Heart left ventricle (tissue), 16 donors: ENCODE data around the gene GATC. TPM values are rescaled to one million over a fixed set of nuclear protein-coding genes. Genes with fewer than 3 reads are reported as not detected.

Experiments used
- ATAC-seq, 4 donors: fragments of 200-7000 bp; cut with Tn5 transposase; one replicate each; pipeline ENCODE4 v1.9.1; 2020 to 2022; ENCODE audit warnings: moderate library complexity in 4 of 4, mild to moderate bottlenecking in 3 of 4, moderate number of reproducible peaks in 1 of 4
- DNase-seq, 5 donors: peaks; one replicate each; pipeline ENCODE4 v3.0.0-alpha.2; 2020
- H3K27ac ChIP-seq, 12 donors: fragments of 200-600 bp; sonication (generic) in 4 of 12; one replicate each; pipeline versions ENCODE4 v1.5.0 to v1.8.0; 2016 to 2022; ENCODE audit warnings: mild to moderate bottlenecking in 2 of 12
- H3K27me3 ChIP-seq, 9 donors: fragments of 200-600 bp; sonication (generic) in 2 of 9; one replicate each; pipeline versions ENCODE4 v1.5.1 to v1.8.0; 2016 to 2022; ENCODE audit warnings: mild to moderate bottlenecking in 3 of 9
- H3K36me3 ChIP-seq, 9 donors: fragments of 200-600 bp; sonication (generic) in 2 of 9; one replicate each; pipeline versions ENCODE4 v1.5.0 to v1.8.0; 2018 to 2022; ENCODE audit warnings: mild to moderate bottlenecking in 2 of 9
- H3K4me1 ChIP-seq, 12 donors: fragments of 200-600 bp; sonication (generic) in 4 of 12; one replicate each; pipeline versions ENCODE4 v1.5.0 to v1.8.0; 2016 to 2022; ENCODE audit warnings: mild to moderate bottlenecking in 3 of 12
- H3K4me3 ChIP-seq, 12 donors: fragments of 200-600 bp; sonication (generic) in 4 of 12; one replicate each; pipeline versions ENCODE4 v1.5.0 to v1.8.0; 2017 to 2022; ENCODE audit warnings: mild to moderate bottlenecking in 9 of 12, moderate library complexity in 4 of 12
- H3K9me3 ChIP-seq, 12 donors: fragments of 200-600 bp; sonication (generic) in 4 of 12; one replicate each; pipeline versions ENCODE4 v1.5.0 to v1.8.0; 2016 to 2022; ENCODE audit warnings: mild to moderate bottlenecking in 1 of 12
- POLR2A ChIP-seq, 2 donors: fragments of 450-650 bp; IDR thresholded peaks; one replicate each; pipeline ENCODE4 v1.6.1; 2017; ENCODE audit warnings: antibody characterized with exemption in 2 of 2, mild to moderate bottlenecking in 2 of 2, moderate library complexity in 2 of 2
- WGBS, 4 donors: extraction: QIAGEN DNeasy Blood & Tissue Kit in 2 of 4; methylation state at CpG; one replicate each; pipeline versions ENCODE4 v1.1.5 to v1.1.7; 2013 to 2018; 5-methylcytosine and 5-hydroxymethylcytosine counted together
- intact Hi-C, 10 donors: fragments of 100-400 bp; cut with DNase I; formaldehyde crosslinking; loops; one replicate each; pipeline versions ENCODE4 v1.11.1 to v1.14.2; 2022
- polyA plus RNA-seq, 2 donors: library from polyadenylated mRNA; stranded (reverse); fragments of 200-250 nt; gene quantifications; one replicate each; pipeline ENCODE4 v1.2.3, GENCODE V29; 2013
- total RNA-seq, 9 donors: library from RNA; depleted of rRNA in 2 of 9; stranded (reverse); fragments of >200 nt in 2 of 9; fragmentation: NEBNext Ultra II Directional in 3 of 9; extraction: Animal tissue kit (Norgen Biotek cat#: 25700) in 3 of 9; gene quantifications; one replicate each; pipeline versions ENCODE4 v1.1.0 to v1.2.4, GENCODE V29; 2016 to 2023
- TF ChIP-seq, protein P1 (sequence below), 12 donors: fragments of 200-600 bp; sonication (generic) in 4 of 12; IDR thresholded peaks; one replicate each; pipeline versions ENCODE4 v1.5.0 to v1.8.0; 2018 to 2022; ENCODE audit warnings: antibody characterized with exemption in 12 of 12, mild to moderate bottlenecking in 5 of 12
- donor health status: ischemic (EF 13 %, LVEDD 7.1; RV severe dilation, severe dysfunction).
- donor health status: healthy with polysubstance abuse.
- donor health status: DM: no; HTN: yes; CAD: no.
- donor health status: DM: no; HTN: no; CAD: no.
- donor health status: ischemic (EF 25% LVEDD 6.9; RV normal size, moderate dysfunction).
- donor health status: ischemic (EF 25% LVEDD 5.7; RV mildly dilated, moderate dysfunction).
- donor health status: healthy.
- donor health status: DM: yes; HTN: yes; CAD: no.
- donor health status: ischemic (EF 35%, LVEDD 5.7; RV mildly dilated, moderate dysfunction).
- donor health status: nonischemic (EF 11% LVEDD 7.7; RV severe dilation, severe dysfunction).
- donor health status: DM: yes; HTN: yes; CAD: no.
- donor health status: PGD.
- donor health status: ischemic (EF 29% LVEDD 5.4; RV normal size, mild dysfunction).
- donor health status: nonischemic (EF 23%, LVEDD 6.1; RV moderate dilation, normal function).

GATC gene
- total and polyA plus RNA-seq, 11 donors: 5.4 to 18.0 (median 11.6) TPM

DNA sequence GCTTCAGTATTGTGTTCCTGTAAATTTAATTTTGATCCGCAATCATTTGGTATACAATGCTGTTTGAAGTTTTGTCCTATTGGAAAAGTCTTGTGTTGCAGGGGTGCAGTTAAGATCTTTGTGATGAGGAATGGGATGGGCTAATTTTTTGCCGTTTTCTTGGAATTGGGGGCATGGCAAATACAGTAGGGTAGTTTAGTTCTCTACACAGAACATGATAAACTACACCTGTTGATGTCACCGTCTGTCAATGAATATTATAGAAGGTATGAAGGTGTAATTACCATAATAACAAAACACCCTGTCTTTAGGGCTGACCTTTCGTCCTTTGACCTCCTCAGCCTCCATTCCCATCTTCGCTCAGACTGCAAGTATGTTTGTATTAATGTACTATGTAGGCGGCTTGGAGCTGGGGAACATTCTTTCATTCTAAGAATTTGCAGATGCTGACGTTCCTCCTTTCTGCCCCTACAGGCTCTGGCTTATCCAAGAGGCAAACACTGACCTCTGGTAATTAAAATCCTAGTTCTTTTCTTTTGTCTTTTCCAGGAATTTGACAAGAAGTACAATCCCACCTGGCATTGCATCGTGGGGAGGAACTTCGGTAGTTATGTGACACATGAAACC is 51.4 kb downstream of the GATC start:
- no peaks in the 10 kb centered on the region for H3K27me3 ChIP-seq
- peak overlapping the region in 7 of 12 donors; percentile 63 to 97 (median 92) for H3K27ac ChIP-seq
- H3K9me3 ChIP-seq: no peaks in the 10 kb centered on the region
- peak overlapping the region in 11 of 12 donors; percentile 74 to 100 (median 93) for H3K4me3 ChIP-seq
- TF ChIP-seq POLR2A (IDR thresholded peaks at IDR 0.05): no peak
- TF ChIP-seq, protein P1, sequence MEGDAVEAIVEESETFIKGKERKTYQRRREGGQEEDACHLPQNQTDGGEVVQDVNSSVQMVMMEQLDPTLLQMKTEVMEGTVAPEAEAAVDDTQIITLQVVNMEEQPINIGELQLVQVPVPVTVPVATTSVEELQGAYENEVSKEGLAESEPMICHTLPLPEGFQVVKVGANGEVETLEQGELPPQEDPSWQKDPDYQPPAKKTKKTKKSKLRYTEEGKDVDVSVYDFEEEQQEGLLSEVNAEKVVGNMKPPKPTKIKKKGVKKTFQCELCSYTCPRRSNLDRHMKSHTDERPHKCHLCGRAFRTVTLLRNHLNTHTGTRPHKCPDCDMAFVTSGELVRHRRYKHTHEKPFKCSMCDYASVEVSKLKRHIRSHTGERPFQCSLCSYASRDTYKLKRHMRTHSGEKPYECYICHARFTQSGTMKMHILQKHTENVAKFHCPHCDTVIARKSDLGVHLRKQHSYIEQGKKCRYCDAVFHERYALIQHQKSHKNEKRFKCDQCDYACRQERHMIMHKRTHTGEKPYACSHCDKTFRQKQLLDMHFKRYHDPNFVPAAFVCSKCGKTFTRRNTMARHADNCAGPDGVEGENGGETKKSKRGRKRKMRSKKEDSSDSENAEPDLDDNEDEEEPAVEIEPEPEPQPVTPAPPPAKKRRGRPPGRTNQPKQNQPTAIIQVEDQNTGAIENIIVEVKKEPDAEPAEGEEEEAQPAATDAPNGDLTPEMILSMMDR (IDR thresholded peaks at IDR 0.05): no peak
- intact Hi-C loops: loop anchor here in 3 of 10 donors (2.0 to 5.0 kb wide), 5 partner anchors 29 to 59 kb away; partner anchors contain the start of genes COX6A1 (in 1 of the 3), GATC (in 1 of the 3), RNF10 (in 1 of the 3) and SRSF9 (in 1 of the 3)
- ATAC-seq (no peak), DNase-seq (no peak)
- H3K36me3 ChIP-seq: peaks cover 0 to 50% (median 41%) of the 10 kb centered on the region in 9 donors
- peaks cover 0 to 27% (median 17%) of the 10 kb centered on the region in 12 donors for H3K4me1 ChIP-seq
- whole genome bisulfite sequencing, 4 donors: 16 to 24% (median 22%) methylated on average over 9 of the region's 9 CpGs

DNA sequence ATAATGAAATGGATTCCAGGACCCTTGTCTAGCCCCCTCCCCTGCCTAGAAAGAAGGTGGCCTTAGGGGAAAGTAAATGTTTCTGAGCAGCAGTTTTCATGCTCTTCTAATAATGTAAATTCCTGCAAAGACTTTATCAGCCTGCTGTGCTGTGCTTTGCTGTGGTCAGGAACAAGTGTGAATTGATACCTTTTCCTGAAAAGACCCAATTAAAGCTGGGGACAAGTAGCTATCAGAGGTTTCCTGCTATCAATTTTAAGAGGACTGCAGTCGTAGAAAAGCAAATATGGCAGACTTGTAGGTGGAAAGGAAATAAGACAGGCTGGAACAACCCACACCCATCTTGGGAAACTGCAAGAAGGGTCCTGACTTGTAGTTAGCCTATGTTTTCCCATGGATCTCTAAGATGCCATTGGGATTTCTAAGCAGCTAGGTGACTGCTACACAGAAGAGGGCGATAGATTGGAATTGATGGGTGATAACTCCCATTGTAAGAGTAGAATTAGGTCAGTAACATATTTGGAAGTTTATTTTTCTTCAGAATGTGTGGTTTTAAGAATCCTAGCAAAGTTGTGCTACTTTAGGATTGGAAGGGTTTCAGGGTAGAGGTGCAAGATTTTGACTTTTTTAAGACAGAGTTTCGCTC is 52.7 kb downstream of the GATC start:
- no peaks in the 10 kb centered on the region for H3K27me3 ChIP-seq
- no peak for ATAC-seq
- intact Hi-C loops: loop anchor here in 2 of 10 donors (5.0 kb wide), 3 partner anchors 33 to 52 kb away; partner anchors contain the start of genes GATC (in 1 of the 2), RNF10 (in 1 of the 2) and TRIAP1 (in 1 of the 2)
- 78 to 90% (median 81%) methylated on average over 3 of the region's 3 CpGs for WGBS, 4 donors
- no peak for TF ChIP-seq POLR2A (IDR thresholded peaks at IDR 0.05)
- TF ChIP-seq, protein P1 (IDR thresholded peaks at IDR 0.05): no peak
- no peaks in the 10 kb centered on the region for H3K9me3 ChIP-seq
- H3K4me1 ChIP-seq: peaks cover 0 to 27% (median 17%) of the 10 kb centered on the region in 12 donors
- H3K36me3 ChIP-seq: peaks cover 0 to 64% (median 55%) of the 10 kb centered on the region in 9 donors
- H3K4me3 ChIP-seq: no peak overlapping the region
- DNase-seq: no peak
- peak overlapping the region in 1 of 12 donors; percentile 92 for H3K27ac ChIP-seq

DNA sequence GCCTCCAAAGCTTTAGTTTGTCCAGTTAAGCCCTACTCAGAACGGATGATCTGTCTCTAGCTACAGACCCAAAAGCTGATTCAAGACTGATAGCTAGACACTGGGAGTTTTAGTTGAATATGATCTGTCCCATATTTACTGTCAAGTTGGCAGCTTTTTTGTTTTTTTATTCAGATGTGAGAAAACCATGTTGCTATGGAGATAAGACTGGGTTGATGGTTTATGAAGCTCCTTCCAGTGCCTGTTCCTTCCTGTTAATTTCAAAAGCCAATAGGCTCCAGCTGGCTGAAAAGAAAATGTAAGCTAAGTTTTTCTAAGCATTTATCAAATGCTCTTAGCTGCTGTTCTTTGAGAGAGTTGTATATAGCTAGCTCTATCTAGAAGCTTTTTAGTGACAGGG is 54.3 kb downstream of the GATC start:
- Histone ChIP-seq H3K4me3 (no peak overlapping the region), H3K9me3 (no peaks in the 10 kb centered on the region), H3K36me3 (peaks cover 0 to 80% (median 70%) of the 10 kb centered on the region in 9 donors), H3K27me3 (no peaks in the 10 kb centered on the region), H3K27ac (no peak overlapping the region), H3K4me1 (peaks cover 0 to 21% (median 14%) of the 10 kb centered on the region in 12 donors)
- no peak for DNase-seq
- intact Hi-C loops: no loop called here
- ATAC-seq: no peak
- TF ChIP-seq, protein P1 (IDR thresholded peaks at IDR 0.05): no peak
- no peak for TF ChIP-seq POLR2A (IDR thresholded peaks at IDR 0.05)
- WGBS, 4 donors: 87 to 100% (median 88%) methylated on average over 1 of the region's 1 CpG

DNA sequence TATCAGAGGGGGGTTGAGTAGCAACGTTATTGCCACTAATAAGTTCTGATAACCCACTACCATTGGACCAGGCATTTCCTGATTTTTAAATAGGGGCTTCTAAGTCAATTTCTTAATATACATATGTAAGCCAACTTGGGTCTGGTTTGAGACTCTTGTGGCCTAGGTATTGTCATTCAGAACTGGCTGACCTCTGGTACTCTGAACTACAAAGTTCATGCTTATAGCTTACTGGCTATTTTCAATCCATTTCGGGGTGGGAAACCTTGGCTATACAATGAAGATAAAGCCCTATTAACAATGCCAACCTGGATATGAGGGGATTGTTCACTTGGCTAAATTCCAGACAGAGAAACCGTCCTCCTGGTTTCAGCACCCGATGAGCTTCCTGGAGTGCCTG is 58.3 kb downstream of the GATC start:
- ATAC-seq: no peak
- no peak for DNase-seq

More for the DNA sequence above, 58.3 kb downstream of the GATC start:
- H3K27ac ChIP-seq: no peak overlapping the region
- no peaks in the 10 kb centered on the region for H3K4me1 ChIP-seq
- no peaks in the 10 kb centered on the region for H3K9me3 ChIP-seq
- intact Hi-C loops: no loop called here
- H3K27me3 ChIP-seq: no peaks in the 10 kb centered on the region
- H3K4me3 ChIP-seq: no peak overlapping the region
- peaks cover 0 to 97% (median 80%) of the 10 kb centered on the region in 9 donors for H3K36me3 ChIP-seq
- 75 to 84% (median 82%) methylated on average over 4 of the region's 4 CpGs for WGBS, 4 donors
- no peak for TF ChIP-seq POLR2A (IDR thresholded peaks at IDR 0.05)
- TF ChIP-seq, protein P1 (IDR thresholded peaks at IDR 0.05): no peak
